K562 (cell line): Measurements from ENCODE around the gene ZNF519.
"Not testable (repeated sequence)": the region's sequence is repeated elsewhere in the genome, so short reads cannot be mapped to it uniquely, and the experiment has no call there.

Experiments used
- BMI1 ChIP-seq: fragments of 150-350 bp; IDR thresholded peaks from 2 replicates; pipeline ENCODE4 v1.6.1; 2014; ENCODE audit warnings: low read length
- CC2D1A ChIP-seq: fragments of 450-650 bp; IDR thresholded peaks from 2 replicates; pipeline ENCODE4 v1.6.1; 2017; ENCODE audit warnings: mild to moderate bottlenecking
- NFXL1 ChIP-seq: fragments of 450-650 bp; formaldehyde crosslinking; IDR thresholded peaks from 2 replicates; pipeline ENCODE4 v1.4.0; 2021; ENCODE audit warnings: mild to moderate bottlenecking
- POLR2A ChIP-seq: fragments of 450-650 bp; conservative IDR thresholded peaks from 2 replicates; pipeline ENCODE4 v1.6.1; 2016
- TBL1XR1 ChIP-seq, 2 experiments: IDR thresholded peaks; 2 replicates each; pipeline ENCODE4 v1.6.1; 2012; ENCODE audit warnings: improper control_type of control experiment in 2 of 2, low read length in 2 of 2, mild to moderate bottlenecking in 1 of 2

- TF ChIP-seq BMI1; NFXL1 (CRISPR knock-in tag); CC2D1A; POLR2A; TBL1XR1 (IDR thresholded peaks at IDR 0.05; ENCODE audit: low read length in 2 of 2): not testable (repeated sequence)
Observed at GRCh38 chr18:14149121-14149850, 17.1 kb upstream of the ZNF519 start.
